Measurements from ENCODE around the gene SP2. TPM values are rescaled to one million over a fixed set of nuclear protein-coding genes. Genes with fewer than 3 reads are reported as not detected.

Gene SP2
- total RNA-seq, 1 experiment from 2014 or later, result 25.6 TPM

GRCh38 chr17:47970725-47971499 is 74.9 kb downstream of the SP2 start, which contains the start of gene CDK5RAP3:
CDK5RAP3 (plus strand) TSS chr17:47971113; CDS start chr17:47971147, 34 bp downstream.
- Histone ChIP-seq H3K27me3 (ENCODE audit: control insufficient read depth, insufficient read depth, low read length) (no peaks in the 10 kb centered on the region), H3K36me3 (ENCODE audit: control insufficient read depth, insufficient read depth, low read length) (no peaks in the 10 kb centered on the region; the same call in 1 of the 2 replicates), H3K9me3 (ENCODE audit: control insufficient read depth, insufficient read depth, low read depth, low read length) (no peaks in the 10 kb centered on the region), H3K27ac (ENCODE audit: low read length) (peak within 1 kb of the TSS; percentile 87), H3K4me1 (ENCODE audit: control insufficient read depth, insufficient read depth, low read length) (peaks cover 20% of the 10 kb centered on the region), H3K4me3 (ENCODE audit: low read depth in 2 of 2, low read length in 2 of 2) (peak within 1 kb of the TSS; percentile 84 to 90)
- BruUV-seq (replicated peaks), result TSS peak; percentile 90
- peak; percentile 95 for TF ChIP-seq POLR2AphosphoS5 (IDR thresholded peaks at IDR 0.05; ENCODE audit: low read depth, low read length)
- peak; percentile 91 for TF ChIP-seq SIN3A (IDR thresholded peaks at IDR 0.05; ENCODE audit: borderline replicate concordance, insufficient read depth, low read depth, low read length)
- peak; percentile 100 for TF ChIP-seq CTCF (IDR thresholded peaks at IDR 0.05)
- no peak for TF ChIP-seq TCF7L2 (IDR thresholded peaks at IDR 0.05; ENCODE audit: low read depth, low read length)
- TF ChIP-seq REST (IDR thresholded peaks at IDR 0.05; ENCODE audit: insufficient read depth in 1 of 2, low read depth in 2 of 2, low read length in 1 of 2), result peak in 1 of 2 experiments; percentile 5; a peak in 1 of 4 replicates
- in situ Hi-C loops (cut with HindIII; ENCODE audit: low pct_unique_long_range_greater_than_20kb, low sequenced_read_pairs), result no loop called here
- DNase-seq (ENCODE audit: low read depth, low spot score), result peak; percentile 90
- CTCF ChIA-PET, result interaction anchor here (0.6 to 2.2 kb wide), 18 partner anchors 10 to 104 kb away, joined by 3 to 22 read pairs (median 5); partner anchors contain the start of genes NFE2L1, PNPO and PRR15L
- intact Hi-C loops (cut with micrococcal nuclease; ENCODE audit: unreplicated experiment), result loop anchor here (5.0 kb wide), 1 partner anchor 129 kb away; the partner anchor contains the start of gene SCRN2
- POLR2A ChIA-PET, result interaction anchor here (0.5 to 1.0 kb wide), 11 partner anchors 16 to 814 kb away, joined by 3 to 15 read pairs (median 4); no protein-coding TSS in a partner anchor
- peak; percentile 97 for ATAC-seq

- ATAC-seq (no peak), DNase-seq (ENCODE audit: low read depth, low spot score) (no peak)
- no TSS peak for BruUV-seq (replicated peaks)
- POLR2A ChIA-PET, result no interaction called here
- Histone ChIP-seq H3K27me3 (ENCODE audit: control insufficient read depth, insufficient read depth, low read length) (no peaks in the 10 kb centered on the region), H3K9me3 (ENCODE audit: control insufficient read depth, insufficient read depth, low read depth, low read length) (no peaks in the 10 kb centered on the region), H3K27ac (ENCODE audit: low read length) (no peak overlapping the region), H3K36me3 (ENCODE audit: control insufficient read depth, insufficient read depth, low read length) (peaks cover 2% of the 10 kb centered on the region; the same call in 1 of the 2 replicates), H3K4me1 (ENCODE audit: control insufficient read depth, insufficient read depth, low read length) (peaks cover 12% of the 10 kb centered on the region), H3K4me3 (ENCODE audit: low read depth in 2 of 2, low read length in 2 of 2) (no peak overlapping the region)
- intact Hi-C loops (cut with micrococcal nuclease; ENCODE audit: unreplicated experiment), result loop anchor here (5.0 kb wide), 1 partner anchor 131 kb away; the partner anchor contains the start of gene SCRN2
- in situ Hi-C loops (cut with HindIII; ENCODE audit: low pct_unique_long_range_greater_than_20kb, low sequenced_read_pairs), result no loop called here
- CTCF ChIA-PET, result no interaction called here
- TF ChIP-seq POLR2AphosphoS5 (IDR thresholded peaks at IDR 0.05; ENCODE audit: low read depth, low read length) (no peak), CTCF (IDR thresholded peaks at IDR 0.05) (no peak), TCF7L2 (IDR thresholded peaks at IDR 0.05; ENCODE audit: low read depth, low read length) (no peak), REST (IDR thresholded peaks at IDR 0.05; ENCODE audit: insufficient read depth in 1 of 2, low read depth in 2 of 2, low read length in 1 of 2) (no peak), SIN3A (IDR thresholded peaks at IDR 0.05; ENCODE audit: borderline replicate concordance, insufficient read depth, low read depth, low read length) (no peak)
These were observed 77.5 kb downstream of the SP2 start for GRCh38 chr17:47973541-47973940.
